HepG2 (cell line): ENCODE results near the gene LITAF. TPM values are rescaled to one million over a fixed set of nuclear protein-coding genes. Genes with fewer than 3 reads are reported as not detected.

ENCODE experiments used
- CBX5 ChIP-seq: sonication (generic); formaldehyde crosslinking; IDR thresholded peaks from 2 replicates; pipeline ENCODE4 v1.4.0; 2020; ENCODE audit warnings: missing genetic modification reagents, borderline replicate concordance
- CENPT ChIP-seq: sonication (generic); formaldehyde crosslinking; IDR thresholded peaks from 2 replicates; pipeline ENCODE4 v1.8.0; 2022; ENCODE audit warnings: low read depth, mild to moderate bottlenecking, moderate library complexity, missing genetic modification reagents
- DZIP1 ChIP-seq: sonication (generic); formaldehyde crosslinking; IDR thresholded peaks from 2 replicates; pipeline ENCODE4 v1.5.0; 2020; ENCODE audit warnings: mild to moderate bottlenecking, missing genetic modification reagents
- GATAD1 ChIP-seq: IDR thresholded peaks from 2 replicates; pipeline ENCODE4 v1.6.1; 2016; ENCODE audit warnings: missing genetic modification reagents, missing compliant biosample characterization
- HMG20A ChIP-seq: IDR thresholded peaks from 2 replicates; pipeline ENCODE4 v1.6.1; 2016; ENCODE audit warnings: borderline replicate concordance
- IRF2 ChIP-seq: IDR thresholded peaks from 2 replicates; pipeline ENCODE4 v1.6.1; 2018; ENCODE audit warnings: missing genetic modification reagents, missing compliant biosample characterization
- IRF9 ChIP-seq: sonication (generic); formaldehyde crosslinking; IDR thresholded peaks from 2 replicates; pipeline ENCODE4 v1.8.0; 2022; ENCODE audit warnings: missing genetic modification reagents, mild to moderate bottlenecking, borderline replicate concordance
- MAX ChIP-seq: IDR thresholded peaks from 2 replicates; pipeline ENCODE4 v1.6.1; 2012; ENCODE audit warnings: inconsistent platforms
- MEIS1 ChIP-seq: sonication (generic); formaldehyde crosslinking; IDR thresholded peaks from 2 replicates; pipeline ENCODE4 v1.9.0; 2021; ENCODE audit warnings: mild to moderate bottlenecking, missing genetic modification reagents, moderate library complexity, borderline replicate concordance
- NFKB2 ChIP-seq: sonication (generic); formaldehyde crosslinking; IDR thresholded peaks from 2 replicates; pipeline ENCODE4 v1.4.0; 2020; ENCODE audit warnings: missing genetic modification reagents, borderline replicate concordance
- PHF21A ChIP-seq: sonication (generic); formaldehyde crosslinking; IDR thresholded peaks from 2 replicates; pipeline ENCODE4 v1.5.0; 2020; ENCODE audit warnings: mild to moderate bottlenecking, missing genetic modification reagents
- RFXAP ChIP-seq: sonication (generic); formaldehyde crosslinking; IDR thresholded peaks from 2 replicates; pipeline ENCODE4 v1.4.0; 2020; ENCODE audit warnings: missing genetic modification reagents, borderline replicate concordance
- ZBTB1 ChIP-seq: sonication (generic); formaldehyde crosslinking; IDR thresholded peaks from 2 replicates; pipeline ENCODE4 v1.4.0; 2020; ENCODE audit warnings: missing genetic modification reagents, borderline replicate concordance
- ZFP36L2 ChIP-seq: sonication (generic); formaldehyde crosslinking; IDR thresholded peaks from 2 replicates; pipeline ENCODE4 v1.4.0; 2020; ENCODE audit warnings: missing genetic modification reagents
- ZNF512 ChIP-seq: sonication (generic); formaldehyde crosslinking; IDR thresholded peaks from 2 replicates; pipeline ENCODE4 v1.4.0; 2020; ENCODE audit warnings: mild to moderate bottlenecking, missing genetic modification reagents
- ZNF605 ChIP-seq: sonication (generic); formaldehyde crosslinking; IDR thresholded peaks from 2 replicates; pipeline ENCODE4 v1.8.0; 2022; ENCODE audit warnings: mild to moderate bottlenecking, missing genetic modification reagents
- ZNF607 ChIP-seq: sonication (generic); formaldehyde crosslinking; IDR thresholded peaks from 2 replicates; pipeline ENCODE4 v1.5.1; 2020; ENCODE audit warnings: missing genetic modification reagents, mild to moderate bottlenecking, borderline replicate concordance
- ZNF710 ChIP-seq: sonication (generic); formaldehyde crosslinking; IDR thresholded peaks from 2 replicates; pipeline ENCODE4 v1.5.0; 2020; ENCODE audit warnings: mild to moderate bottlenecking, missing genetic modification reagents, borderline replicate concordance
- ZNF776 ChIP-seq: sonication (generic); formaldehyde crosslinking; IDR thresholded peaks from 2 replicates; pipeline ENCODE4 v1.4.0; 2020; ENCODE audit warnings: mild to moderate bottlenecking, missing genetic modification reagents
- ZNF891 ChIP-seq: sonication (generic); formaldehyde crosslinking; IDR thresholded peaks from 2 replicates; pipeline ENCODE4 v1.5.0; 2020; ENCODE audit warnings: mild to moderate bottlenecking, missing genetic modification reagents
- ZSCAN29 ChIP-seq: sonication (generic); formaldehyde crosslinking; conservative IDR thresholded peaks from 2 replicates; pipeline ENCODE4 v1.4.0; 2020; ENCODE audit warnings: mild to moderate bottlenecking, missing genetic modification reagents
- polyA plus RNA-seq, 8 experiments: library from polyadenylated mRNA; depleted of rRNA in 3 of 8; stranded (reverse) in 7 of 8; unstranded in 1 of 8; fragments of >200 nt; fragmentation: Illumina TruSeq in 4 of 8; extraction: Trizol in 4 of 8; gene quantifications; 2 replicates each; pipeline versions ENCODE4 v1.2.1 to v1.2.3, GENCODE V29; 2011 to 2016; ENCODE audit warnings: low read depth in 4 of 8, missing spikeins in 1 of 8, mixed read lengths in 1 of 8; ENCODE audit not compliant: insufficient read depth in 1 of 8
- total RNA-seq, 5 experiments: library from RNA; depleted of rRNA; stranded (reverse); fragments of >200 nt; fragmentation: Illumina TruSeq; extraction: Trizol; gene quantifications; 2 replicates each; pipeline ENCODE4 v1.2.3, GENCODE V29; 2016; ENCODE audit warnings: low read depth in 1 of 5

LITAF gene
- total and polyA plus RNA-seq, 2 of the 13 experiments (the other 11 are each of a cell fraction or from before 2014, with no cell fraction given): 80.1 to 141 TPM

GRCh38 chr16:11597235-11598095 lies 10.7 kb upstream of the LITAF start (continued):
- TF ChIP-seq DZIP1 (CRISPR knock-in tag) (0 out of 2 replicates have a peak, but pooled peaks have one; percentile 14), GATAD1 (no peak), MEIS1 (CRISPR knock-in tag) (no peak), MAX (peak; percentile 24; the same call in 1 of the 2 replicates), PHF21A (CRISPR knock-in tag) (peak; percentile 45), ZNF605 (CRISPR knock-in tag) (no peak), CBX5 (peak; percentile 15; the same call in 1 of the 2 replicates), ZNF891 (peak; percentile 47; the same call in 1 of the 2 replicates), ZNF512 (CRISPR knock-in tag) (no peak), ZSCAN29 (CRISPR knock-in tag) (no peak), HMG20A (CRISPR knock-in tag) (peak; percentile 39; the same call in 1 of the 2 replicates), ZNF710 (CRISPR knock-in tag) (peak; percentile 60; the same call in 1 of the 2 replicates), ZNF776 (CRISPR knock-in tag) (0 out of 2 replicates have a peak, but pooled peaks have one; percentile 33), ZNF607 (CRISPR knock-in tag) (no peak), RFXAP (CRISPR knock-in tag) (no peak), ZFP36L2 (no peak), ZBTB1 (CRISPR knock-in tag) (0 out of 2 replicates have a peak, but pooled peaks have one; percentile 48), IRF9 (CRISPR knock-in tag) (0 out of 2 replicates have a peak, but pooled peaks have one; percentile 28), IRF2 (CRISPR knock-in tag) (0 out of 2 replicates have a peak, but pooled peaks have one; percentile 7), NFKB2 (0 out of 2 replicates have a peak, but pooled peaks have one; percentile 36), CENPT (CRISPR knock-in tag) (no peak)
